Measurements from ENCODE around the gene RAPGEF1. TPM values are rescaled to one million over a fixed set of nuclear protein-coding genes. Genes with fewer than 3 reads are reported as not detected.

The RAPGEF1 gene
- total RNA-seq, 1 experiment from 2014 or later: 55.6 TPM

- no peak overlapping the region for H2BK5ac ChIP-seq (ENCODE audit: insufficient read length, low read length)
- H3K56ac ChIP-seq (ENCODE audit: insufficient read length, low read depth, low read length): no peak overlapping the region
- no peak overlapping the region for H2BK12ac ChIP-seq (ENCODE audit: insufficient read length, low read depth, low read length)
- no peaks in the 10 kb centered on the region for H4K20me1 ChIP-seq (ENCODE audit: control insufficient read depth, insufficient read depth, insufficient read length)
- no peak overlapping the region for H3K23ac ChIP-seq (ENCODE audit: insufficient read length, low read depth, low read length)
- peak overlapping the region in 1 of 3 experiments; percentile 90; a peak in 1 of 7 replicates for H3K27ac Mint-ChIP-seq
- no peak overlapping the region for H3K4ac ChIP-seq (ENCODE audit: low read depth, low read length)
- no peaks in the 10 kb centered on the region for H3K79me2 ChIP-seq (ENCODE audit: insufficient read depth, low read length)
- TF ChIP-seq CTCF (conservative IDR thresholded peaks at IDR 0.05): no peak
- H3K27me3 Mint-ChIP-seq (ENCODE audit: low read depth): no peaks in the 10 kb centered on the region
- no peak overlapping the region for H3K18ac ChIP-seq (ENCODE audit: insufficient read length, low read depth, low read length)
- H3K4me3 Mint-ChIP-seq: no peak overlapping the region
- no peak overlapping the region for H3K4me2 ChIP-seq (ENCODE audit: insufficient read depth, insufficient read length, low read length)
- no peaks in the 10 kb centered on the region for H3K9me3 ChIP-seq (ENCODE audit: control insufficient read depth, low read depth, low read length)
- H2AFZ ChIP-seq (ENCODE audit: low read length): no peak overlapping the region
- no peak overlapping the region for H3K14ac ChIP-seq (ENCODE audit: insufficient read depth, low read length)
- no peak overlapping the region for H3T11ph ChIP-seq (ENCODE audit: low read length)
- H4K8ac ChIP-seq (replicated peaks; ENCODE audit: insufficient read length, low read depth, low read length): no peak overlapping the region
- no peak overlapping the region for H2BK120ac ChIP-seq (ENCODE audit: low read depth, low read length, poor library complexity, severe bottlenecking)
- no peak overlapping the region for H2BK15ac ChIP-seq (ENCODE audit: low read depth, low read length)
- no peaks in the 10 kb centered on the region for H3K79me1 ChIP-seq (ENCODE audit: insufficient read depth, low read depth, low read length, poor library complexity, severe bottlenecking)
- no peaks in the 10 kb centered on the region for H3K23me2 ChIP-seq (ENCODE audit: insufficient read length, low read depth, low read length, poor library complexity, severe bottlenecking)
- no CpG with 5 or more reads among the region's 6 CpGs for WGBS (ENCODE audit: extremely low coverage, insufficient read length, low lambda C conversion rate)
- no peak overlapping the region for H4K91ac ChIP-seq (ENCODE audit: insufficient read length, low read depth, low read length)
- H3K36me3 Mint-ChIP-seq (ENCODE audit: insufficient read depth in 1 of 3, low read depth in 3 of 3): peaks cover 6 to 19% (median 10%) of the 10 kb centered on the region in 3 experiments
- H3K4me1 ChIP-seq (ENCODE audit: insufficient read depth, low read length): peaks cover 2% of the 10 kb centered on the region; the same call in 1 of the 2 replicates
- H3K9me3 Mint-ChIP-seq: no peaks in the 10 kb centered on the region
- H3K27me3 ChIP-seq (ENCODE audit: insufficient read depth, low read length): no peaks in the 10 kb centered on the region
- H3K4me1 Mint-ChIP-seq: peaks cover 27 to 36% of the 10 kb centered on the region in 2 experiments
- no peak overlapping the region for H3K9ac ChIP-seq (ENCODE audit: extremely low read depth, insufficient read length, low read length)
- no peak overlapping the region for H2AK5ac ChIP-seq (ENCODE audit: insufficient read length, low read length)
- no peak overlapping the region for H4K5ac ChIP-seq (ENCODE audit: insufficient read length, low read depth, low read length)
- no peak overlapping the region for H2BK20ac ChIP-seq (ENCODE audit: low read depth, low read length, poor library complexity, severe bottlenecking)
- peak; percentile 53 for DNase-seq
- no peak overlapping the region for H3K27ac ChIP-seq (ENCODE audit: insufficient read length, low read depth, low read length)
Observed at GRCh38 chr9:131635285-131635684, 104.6 kb downstream of the RAPGEF1 start.

Data from H9 (cell line).